Neuronal stem cell (in vitro differentiated cells): ENCODE results near the gene GRIK4.

Experiments
- DNase-seq: peaks from one replicate; pipeline ENCODE4 v3.0.0-alpha.2; 2013; ENCODE audit warnings: low spot score
- H2AFZ ChIP-seq: one replicate; pipeline ENCODE4 v1.6.1; 2013; ENCODE audit warnings: mild to moderate bottlenecking, low read length, inconsistent platforms
- H2AK5ac ChIP-seq: 2 replicates; pipeline ENCODE4 v1.6.1; 2013; ENCODE audit warnings: low read depth, mild to moderate bottlenecking, inconsistent platforms, low read length, moderate library complexity, mixed read lengths
- H2BK120ac ChIP-seq: 2 replicates; pipeline ENCODE4 v1.6.1; 2013; ENCODE audit warnings: low read depth, mild to moderate bottlenecking, inconsistent platforms, low read length, moderate library complexity, mixed read lengths
- H2BK12ac ChIP-seq: one replicate; pipeline ENCODE4 v1.6.1; 2013; ENCODE audit warnings: low read length, inconsistent platforms
- H2BK15ac ChIP-seq: 2 replicates; pipeline ENCODE4 v1.6.1; 2013; ENCODE audit warnings: mild to moderate bottlenecking, low read length, inconsistent platforms, mixed read lengths
- H2BK5ac ChIP-seq: one replicate; pipeline ENCODE4 v1.6.1; 2013; ENCODE audit warnings: inconsistent platforms, mild to moderate bottlenecking, low read length, moderate library complexity
- H3K14ac ChIP-seq: one replicate; pipeline ENCODE4 v1.6.1; 2013; ENCODE audit warnings: low read length, inconsistent platforms
- H3K18ac ChIP-seq: 2 replicates; pipeline ENCODE4 v1.6.1; 2013; ENCODE audit warnings: low read length, inconsistent platforms
- H3K23ac ChIP-seq: 2 replicates; pipeline ENCODE4 v1.6.1; 2013; ENCODE audit warnings: low read depth, mild to moderate bottlenecking, mixed read lengths, low read length, inconsistent platforms; ENCODE audit not compliant: poor library complexity
- H3K27ac ChIP-seq: replicated peaks from 3 replicates; pipeline ENCODE4 v1.5.1; 2013; ENCODE audit warnings: low read length, inconsistent platforms
- H3K27me3 ChIP-seq, 3 experiments: 2 replicates each; pipeline ENCODE4 v1.6.1; 2013; ENCODE audit warnings: low read length in 3 of 3, mild to moderate bottlenecking in 2 of 3, inconsistent platforms in 1 of 3, low read depth in 1 of 3, mixed read lengths in 1 of 3, moderate library complexity in 1 of 3; ENCODE audit not compliant: control insufficient read depth in 3 of 3, insufficient read depth in 3 of 3
- H3K36me3 ChIP-seq, 2 donors: replicated peaks in 1 of 2; 2 replicates each; pipeline ENCODE4 v1.6.1; 2013; ENCODE audit warnings: low read length in 2 of 2; ENCODE audit not compliant: control insufficient read depth in 2 of 2, insufficient read depth in 2 of 2
- H3K4ac ChIP-seq: 2 replicates; pipeline ENCODE4 v1.6.1; 2013; ENCODE audit warnings: inconsistent platforms, mild to moderate bottlenecking, low read length, moderate library complexity
- H3K4me1 ChIP-seq, 2 donors: 1 replicate in 1 of 2; 2 replicates in 1 of 2; pipeline ENCODE4 v1.6.1; 2013; ENCODE audit warnings: low read length in 2 of 2, low read depth in 1 of 2; ENCODE audit not compliant: control insufficient read depth in 2 of 2, insufficient read depth in 1 of 2
- H3K4me2 ChIP-seq: one replicate; pipeline ENCODE4 v1.6.1; 2013; ENCODE audit warnings: mild to moderate bottlenecking, low read length, inconsistent platforms; ENCODE audit not compliant: insufficient read depth, poor library complexity, severe bottlenecking
- H3K4me3 ChIP-seq, 2 donors: 2 replicates each; pipeline ENCODE4 v1.5.1; 2013; ENCODE audit warnings: low read length in 2 of 2, mild to moderate bottlenecking in 2 of 2, inconsistent platforms in 1 of 2, moderate library complexity in 1 of 2
- H3K79me1 ChIP-seq: one replicate; pipeline ENCODE4 v1.6.1; 2013; ENCODE audit warnings: low read depth, mild to moderate bottlenecking, inconsistent platforms, low read length, moderate library complexity
- H3K9ac ChIP-seq: one replicate; pipeline ENCODE4 v1.6.1; 2013; ENCODE audit warnings: mild to moderate bottlenecking, low read depth, low read length, inconsistent platforms; ENCODE audit not compliant: poor library complexity
- H3K9me3 ChIP-seq, 2 donors: replicated peaks in 1 of 2; 2 replicates each; pipeline versions ENCODE3 to v1.6.1; 2013; ENCODE audit warnings: low read length in 2 of 2, mild to moderate bottlenecking in 2 of 2, inconsistent platforms in 1 of 2, low read depth in 1 of 2, mixed read lengths in 1 of 2, moderate library complexity in 1 of 2; ENCODE audit not compliant: control insufficient read depth in 2 of 2, insufficient read depth in 1 of 2
- H4K8ac ChIP-seq: one replicate; pipeline ENCODE4 v1.6.1; 2013; ENCODE audit warnings: low read depth, mild to moderate bottlenecking, inconsistent platforms, low read length, moderate library complexity
- H4K91ac ChIP-seq: one replicate; pipeline ENCODE4 v1.6.1; 2013; ENCODE audit warnings: low read length, low read depth, mild to moderate bottlenecking, inconsistent platforms; ENCODE audit not compliant: poor library complexity
- WGBS, 2 donors: extraction: QIAGEN DNeasy Blood & Tissue Kit; methylation state at CpG; one replicate each; pipeline ENCODE4 v1.1.7; 2013; ENCODE audit warnings: missing lambda C conversion rate in 2 of 2, mixed read lengths in 1 of 2; ENCODE audit not compliant: insufficient read length in 2 of 2, insufficient replicate concordance in 1 of 2; ENCODE audit errors: extremely low coverage in 2 of 2; 5-methylcytosine and 5-hydroxymethylcytosine counted together

Gene GRIK4

GRCh38 chr11:120608061-120608460, 96.5 kb downstream of the GRIK4 start:
- H4K8ac ChIP-seq: no peak overlapping the region
- peaks cover 11 to 27% of the 10 kb centered on the region in 2 donors for H3K4me1 ChIP-seq
- no peak overlapping the region for H3K18ac ChIP-seq
- H2AFZ ChIP-seq: no peak overlapping the region
- H3K4ac ChIP-seq: no peak overlapping the region
- no peak overlapping the region for H2BK12ac ChIP-seq
- DNase-seq: no peak
- no peaks in the 10 kb centered on the region for H3K9me3 ChIP-seq
- no peak overlapping the region for H3K9ac ChIP-seq
- H2BK5ac ChIP-seq: no peak overlapping the region
- WGBS, 2 donors: no CpG with 5 or more reads among the region's 2 CpGs
- peaks cover 0 to 10% (median 8%) of the 10 kb centered on the region in 3 experiments for H3K27me3 ChIP-seq
- H2AK5ac ChIP-seq: no peak overlapping the region
- H2BK15ac ChIP-seq: no peak overlapping the region
- H3K4me3 ChIP-seq: no peak overlapping the region
- H4K91ac ChIP-seq: no peak overlapping the region
- H3K23ac ChIP-seq: no peak overlapping the region
- H3K14ac ChIP-seq: no peak overlapping the region
- no peaks in the 10 kb centered on the region for H3K79me1 ChIP-seq
- no peak overlapping the region for H2BK120ac ChIP-seq
- no peak overlapping the region for H3K4me2 ChIP-seq
- H3K27ac ChIP-seq: no peak overlapping the region
- H3K36me3 ChIP-seq: no peaks in the 10 kb centered on the region

DNA sequence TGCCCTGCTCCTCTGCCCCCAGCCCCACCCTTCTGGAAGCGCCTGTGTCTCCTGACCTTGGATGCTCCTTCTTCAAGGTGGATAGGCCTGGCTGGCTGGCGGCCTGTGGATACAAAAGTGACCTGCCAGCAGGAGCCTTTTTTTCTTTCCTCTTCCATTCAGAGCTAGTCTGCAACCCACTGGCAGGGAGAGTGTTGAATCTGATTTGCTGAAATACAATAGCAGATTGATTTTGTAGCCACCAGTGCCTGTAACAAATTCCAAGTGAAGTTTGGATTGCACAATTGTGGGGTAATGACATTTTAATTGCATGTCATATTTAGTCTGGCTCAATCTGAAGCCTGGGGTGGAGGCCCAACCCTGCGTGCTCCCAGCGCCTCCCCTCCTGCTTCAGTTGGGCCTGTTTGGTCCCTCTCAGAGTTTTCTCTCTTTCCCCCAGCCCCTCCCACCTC, 97.2 kb downstream of the GRIK4 start:
- Histone ChIP-seq H4K91ac (no peak overlapping the region), H3K14ac (no peak overlapping the region), H3K4me2 (no peak overlapping the region), H2AK5ac (no peak overlapping the region), H3K27ac (no peak overlapping the region), H3K4me3 (no peak overlapping the region), H3K23ac (no peak overlapping the region), H4K8ac (no peak overlapping the region), H3K4ac (no peak overlapping the region), H3K36me3 (no peaks in the 10 kb centered on the region), H2BK15ac (no peak overlapping the region), H2BK120ac (no peak overlapping the region), H2BK12ac (no peak overlapping the region), H3K4me1 (peaks cover 15 to 28% of the 10 kb centered on the region in 2 donors), H3K27me3 (peaks cover 0 to 10% (median 8%) of the 10 kb centered on the region in 3 experiments), H2AFZ (no peak overlapping the region), H3K18ac (no peak overlapping the region), H2BK5ac (no peak overlapping the region), H3K79me1 (no peaks in the 10 kb centered on the region), H3K9ac (no peak overlapping the region), H3K9me3 (peaks cover 0 to 1% of the 10 kb centered on the region in 2 donors)
- no CpG with 5 or more reads among the region's 4 CpGs for WGBS, 2 donors
- DNase-seq: no peak

DNA sequence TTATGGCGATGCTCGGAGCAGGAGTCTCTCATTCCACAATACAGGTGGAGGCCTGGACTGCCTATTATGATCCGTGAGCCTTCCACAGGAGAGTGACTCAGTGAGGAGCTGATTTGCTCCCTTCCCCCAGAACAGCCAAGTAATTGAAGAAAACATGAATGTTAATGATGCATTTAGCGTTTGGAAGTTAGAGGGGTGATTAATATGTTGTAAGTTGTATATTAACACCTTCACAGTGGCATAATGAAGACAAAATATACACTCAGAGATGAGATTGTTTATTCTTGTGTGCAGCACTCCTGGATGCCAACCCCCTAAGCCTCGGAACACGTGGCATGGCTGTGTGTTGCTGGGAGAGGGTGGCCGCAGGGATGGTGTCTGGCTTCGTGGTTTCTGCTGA, 98.6 kb downstream of the GRIK4 start:
- Histone ChIP-seq H3K36me3 (no peaks in the 10 kb centered on the region), H3K27ac (no peak overlapping the region), H3K4ac (no peak overlapping the region), H3K4me2 (no peak overlapping the region), H3K14ac (no peak overlapping the region), H2AFZ (no peak overlapping the region), H2BK15ac (no peak overlapping the region), H3K4me3 (no peak overlapping the region), H3K23ac (no peak overlapping the region), H3K79me1 (no peaks in the 10 kb centered on the region), H3K4me1 (peaks cover 15 to 28% of the 10 kb centered on the region in 2 donors), H2AK5ac (no peak overlapping the region), H3K27me3 (peaks cover 0 to 10% (median 8%) of the 10 kb centered on the region in 3 experiments), H4K91ac (no peak overlapping the region), H4K8ac (no peak overlapping the region), H3K18ac (no peak overlapping the region), H3K9me3 (peaks cover 0 to 1% of the 10 kb centered on the region in 2 donors), H2BK12ac (no peak overlapping the region), H3K9ac (no peak overlapping the region), H2BK5ac (no peak overlapping the region), H2BK120ac (no peak overlapping the region)
- no peak for DNase-seq
- no CpG with 5 or more reads among the region's 8 CpGs for WGBS, 2 donors

- no peak overlapping the region for H2AK5ac ChIP-seq
- H2BK12ac ChIP-seq: no peak overlapping the region
- H3K4me1 ChIP-seq: peaks cover 15 to 28% of the 10 kb centered on the region in 2 donors
- DNase-seq: no peak
- H3K27me3 ChIP-seq: peaks cover 0 to 10% (median 7%) of the 10 kb centered on the region in 3 experiments
- H2AFZ ChIP-seq: no peak overlapping the region
- no peak overlapping the region for H3K4ac ChIP-seq
- H3K4me3 ChIP-seq: no peak overlapping the region
- no peak overlapping the region for H3K9ac ChIP-seq
- WGBS, 2 donors: no CpG with 5 or more reads among the region's 7 CpGs
- no peak overlapping the region for H3K18ac ChIP-seq
- H4K8ac ChIP-seq: no peak overlapping the region
- H3K36me3 ChIP-seq: no peaks in the 10 kb centered on the region
- H3K4me2 ChIP-seq: no peak overlapping the region
- H2BK15ac ChIP-seq: no peak overlapping the region
- H3K27ac ChIP-seq: no peak overlapping the region
- H3K23ac ChIP-seq: no peak overlapping the region
- H2BK5ac ChIP-seq: no peak overlapping the region
- peaks cover 0 to 1% of the 10 kb centered on the region in 2 donors for H3K9me3 ChIP-seq
- H2BK120ac ChIP-seq: no peak overlapping the region
- no peak overlapping the region for H3K14ac ChIP-seq
- H3K79me1 ChIP-seq: no peaks in the 10 kb centered on the region
- H4K91ac ChIP-seq: no peak overlapping the region
Observed at GRCh38 chr11:120611581-120611980, 100.0 kb downstream of the GRIK4 start.
